SKM-1 (cell line): ENCODE measurements around the gene ACVR1.
"Not testable (repeated sequence)": the region's sequence is repeated elsewhere in the genome, so short reads cannot be mapped to it uniquely, and the experiment has no call there.

Experiments used
- DNase-seq: peaks from one replicate; lab custom pipeline; 2025; ENCODE audit not compliant: unreplicated experiment; lab: John Stamatoyannopoulos, UW

ACVR1 gene

GRCh38 chr2:157727693-157728092 is 148.4 kb downstream of the ACVR1 start:
- DNase-seq: no peak

GRCh38 chr2:157726946-157727345 is 149.2 kb downstream of the ACVR1 start:
- DNase-seq: no peak

GRCh38 chr2:157725846-157726245 is 150.3 kb downstream of the ACVR1 start:
- no peak for DNase-seq

GRCh38 chr2:157722580-157723234 is 153.4 kb downstream of the ACVR1 start:
- DNase-seq: no peak

GRCh38 chr2:157720504-157720903 is 155.6 kb downstream of the ACVR1 start:
- DNase-seq: no peak

- not testable (repeated sequence) for DNase-seq
Measured at GRCh38 chr2:157704653-157705052, 171.5 kb downstream of the ACVR1 start.

- not testable (repeated sequence) for DNase-seq
Measured at GRCh38 chr2:157704148-157704547, 172.0 kb downstream of the ACVR1 start.

GRCh38 chr2:157699806-157700205 is 176.3 kb downstream of the ACVR1 start:
- DNase-seq: no peak

- no peak for DNase-seq
Measured at GRCh38 chr2:157699009-157699408, 177.1 kb downstream of the ACVR1 start.

- DNase-seq: no peak
Measured at GRCh38 chr2:157698430-157698829, 177.7 kb downstream of the ACVR1 start.

GRCh38 chr2:157696036-157696435 is 180.1 kb downstream of the ACVR1 start:
- DNase-seq: no peak

- DNase-seq: no peak
Measured at GRCh38 chr2:157692768-157693167, 183.4 kb downstream of the ACVR1 start.

GRCh38 chr2:157691695-157692094 is 184.4 kb downstream of the ACVR1 start:
- no peak for DNase-seq

- DNase-seq: no peak
Measured at GRCh38 chr2:157691131-157691530, 185.0 kb downstream of the ACVR1 start.
